Liver (tissue), 3 donors: ENCODE results near the gene SLC35G4.
"Not testable (repeated sequence)": the region's sequence is repeated elsewhere in the genome, so short reads cannot be mapped to it uniquely, and the experiment has no call there.

Source experiments
- ATF3 ChIP-seq: IDR thresholded peaks from 2 replicates; pipeline ENCODE4 v1.6.1; 2016; ENCODE audit warnings: antibody characterized with exemption
- CTCF ChIP-seq: fragments of 150-350 bp; IDR thresholded peaks from 2 replicates; pipeline ENCODE4 v1.5.1; 2017; ENCODE audit warnings: improper control_type of control experiment, low read depth, low read length; ENCODE audit not compliant: missing input control
- EGR1 ChIP-seq, 2 donors: IDR thresholded peaks; 2 replicates each; pipeline ENCODE4 v1.6.1; 2016 to 2018; ENCODE audit warnings: antibody characterized with exemption in 2 of 2, low read depth in 2 of 2
- HNF4G ChIP-seq: IDR thresholded peaks from 2 replicates; pipeline ENCODE4 v1.6.1; 2016; ENCODE audit warnings: antibody characterized with exemption
- JUND ChIP-seq, 2 donors: IDR thresholded peaks; 2 replicates each; pipeline ENCODE4 v1.6.1; 2016; ENCODE audit warnings: antibody characterized with exemption in 2 of 2
- MAX ChIP-seq: IDR thresholded peaks from 2 replicates; pipeline ENCODE4 v1.6.1; 2016; ENCODE audit warnings: antibody characterized with exemption
- RAD21 ChIP-seq, 2 donors: IDR thresholded peaks; 2 replicates each; pipeline ENCODE4 v1.6.1; 2016; ENCODE audit warnings: antibody characterized with exemption in 2 of 2, mild to moderate bottlenecking in 2 of 2
- REST ChIP-seq: IDR thresholded peaks from 2 replicates; pipeline ENCODE4 v1.6.1; 2016; ENCODE audit warnings: antibody characterized with exemption, mild to moderate bottlenecking
- RXRA ChIP-seq, 2 donors: IDR thresholded peaks; 2 replicates each; pipeline ENCODE4 v1.6.1; 2017 to 2018; ENCODE audit warnings: antibody characterized with exemption in 2 of 2, mild to moderate bottlenecking in 1 of 2
- SP1 ChIP-seq: IDR thresholded peaks from 2 replicates; pipeline ENCODE4 v1.6.1; 2018; ENCODE audit warnings: antibody characterized with exemption, mild to moderate bottlenecking
- TAF1 ChIP-seq: conservative IDR thresholded peaks from 2 replicates; pipeline ENCODE4 v1.6.1; 2016; ENCODE audit warnings: antibody characterized with exemption, mild to moderate bottlenecking
- YY1 ChIP-seq: IDR thresholded peaks from 2 replicates; pipeline ENCODE4 v1.6.1; 2016; ENCODE audit warnings: antibody characterized with exemption, mild to moderate bottlenecking
- ZBTB33 ChIP-seq: IDR thresholded peaks from 2 replicates; pipeline ENCODE4 v1.6.1; 2016; ENCODE audit warnings: antibody characterized with exemption
- donor health status: healthy.
- donor health status: healthy.

- not testable (repeated sequence) for TF ChIP-seq CTCF; EGR1 (IDR thresholded peaks at IDR 0.05; ENCODE audit: low read depth in 2 of 2); ATF3; REST; RAD21 (IDR thresholded peaks at IDR 0.05); TAF1; MAX; RXRA (IDR thresholded peaks at IDR 0.05); JUND (IDR thresholded peaks at IDR 0.05); SP1; HNF4G; YY1; ZBTB33
Measured at GRCh38 chr18:11614042-11614441, 4.6 kb downstream of the SLC35G4 start.
